ENCODE measurements around the gene TEX19.
"Not testable (repeated sequence)": the region's sequence is repeated elsewhere in the genome, so short reads cannot be mapped to it uniquely, and the experiment has no call there.

The TEX19 gene

DNA sequence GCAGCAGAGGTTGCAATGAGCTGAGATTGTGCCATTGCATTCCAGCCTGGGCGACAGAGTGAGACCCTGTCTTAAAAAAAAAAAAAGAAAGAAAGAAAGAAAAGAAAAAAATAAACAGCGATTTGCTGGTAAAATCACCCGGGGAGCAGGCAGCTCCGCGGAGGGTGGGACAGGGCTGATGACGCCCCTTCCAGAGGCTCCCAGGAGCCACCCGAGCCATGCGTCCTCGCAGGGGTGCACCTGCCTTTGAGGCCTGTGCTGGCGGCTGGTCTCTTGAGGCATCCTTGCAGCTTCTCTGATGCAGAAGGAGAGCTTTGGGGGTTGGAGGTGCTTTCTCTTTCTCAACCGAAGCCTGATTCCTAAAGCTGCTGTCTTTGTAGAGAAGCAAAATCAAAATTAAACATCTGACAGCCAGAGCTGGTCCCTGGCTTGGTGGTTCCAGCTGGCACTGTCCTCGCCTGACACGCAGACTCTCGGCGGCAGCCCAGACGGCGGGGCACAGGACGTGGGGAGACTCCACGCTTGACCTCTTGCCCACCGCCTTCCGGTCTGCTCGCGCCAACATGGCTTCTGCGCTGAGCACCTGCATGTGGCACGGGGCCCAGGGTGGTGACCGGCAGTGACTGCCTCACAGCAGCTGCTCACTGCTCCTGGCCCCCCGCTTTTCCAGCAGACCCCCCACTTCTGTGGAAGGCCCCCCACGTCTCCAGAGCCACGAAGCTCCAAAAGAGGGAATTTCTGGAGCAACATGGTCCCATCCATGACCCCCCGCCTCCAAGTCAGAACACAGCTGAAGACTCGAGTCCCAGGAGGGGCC is 19.1 kb downstream of the TEX19 start:
- DNase-seq = no peak

DNA sequence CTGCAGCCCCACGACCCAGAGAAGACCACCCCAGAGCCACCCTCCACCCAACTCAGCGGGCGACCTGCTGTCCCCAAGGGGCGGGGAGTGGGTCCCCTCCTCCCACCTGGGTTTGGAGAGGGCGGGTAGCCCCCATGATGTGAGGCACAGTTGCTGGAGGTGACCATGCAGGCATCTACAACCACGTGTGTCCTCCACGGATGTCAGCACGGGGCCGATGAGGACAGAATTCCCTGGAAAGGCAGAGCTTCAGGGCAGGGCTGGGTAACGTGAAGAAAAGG is 19.6 kb downstream of the TEX19 start:
- DNase-seq = no peak

DNA sequence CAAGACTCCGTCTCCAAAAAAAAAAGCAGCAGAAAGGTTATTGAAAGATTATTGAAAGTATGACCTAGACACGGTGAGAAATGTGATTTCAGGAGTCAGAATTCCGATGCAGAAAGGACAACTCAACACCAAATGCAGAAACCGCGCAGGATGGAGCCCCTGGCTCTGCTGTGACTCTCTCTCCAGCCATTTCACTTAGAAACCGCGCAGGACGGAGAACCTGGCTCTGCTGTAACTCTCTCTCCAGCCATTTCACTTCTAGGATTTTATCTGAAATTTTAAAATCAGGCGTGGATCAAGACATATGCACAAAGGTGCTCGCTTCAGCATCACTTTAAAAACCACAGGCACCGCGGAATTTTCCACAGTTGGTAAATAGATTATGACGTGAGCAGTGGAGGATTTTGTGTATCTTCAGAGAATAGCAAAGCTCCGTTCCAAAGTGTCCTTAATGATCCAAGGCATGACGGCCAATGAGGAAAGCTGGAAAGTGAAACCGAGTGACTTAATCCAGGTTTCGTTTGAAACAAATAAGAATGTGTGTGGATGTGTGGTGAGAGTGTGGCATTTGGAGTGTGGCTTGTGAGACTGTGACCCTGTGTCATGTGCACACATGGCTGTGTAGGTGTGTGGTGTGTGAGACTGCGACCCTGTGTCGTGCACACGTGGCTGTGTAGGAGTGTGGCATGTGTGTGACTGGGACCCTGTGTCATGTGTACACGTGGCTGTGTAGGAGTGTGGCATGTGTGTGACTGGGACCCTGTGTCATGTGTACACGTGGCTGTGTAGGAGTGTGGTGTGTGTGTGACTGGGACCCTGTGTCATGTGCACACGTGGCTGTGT is 22.0 kb downstream of the TEX19 start:
- no peak for DNase-seq

DNA sequence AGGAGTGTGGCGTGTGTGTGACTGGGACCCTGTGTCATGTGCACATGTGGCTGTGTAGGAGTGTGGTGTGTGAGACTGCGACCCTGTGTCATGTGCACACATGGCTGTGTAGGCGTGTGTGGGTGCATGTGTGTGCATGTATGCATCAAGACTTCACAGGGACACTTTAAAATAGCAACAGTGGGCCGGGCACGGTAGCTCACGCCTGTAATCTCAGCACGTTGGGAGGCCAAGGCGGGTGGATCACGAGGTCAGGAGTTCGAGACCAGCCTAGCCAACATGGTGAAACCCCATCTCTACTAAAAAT is 22.6 kb downstream of the TEX19 start:
- not testable (repeated sequence) for DNase-seq

DNA sequence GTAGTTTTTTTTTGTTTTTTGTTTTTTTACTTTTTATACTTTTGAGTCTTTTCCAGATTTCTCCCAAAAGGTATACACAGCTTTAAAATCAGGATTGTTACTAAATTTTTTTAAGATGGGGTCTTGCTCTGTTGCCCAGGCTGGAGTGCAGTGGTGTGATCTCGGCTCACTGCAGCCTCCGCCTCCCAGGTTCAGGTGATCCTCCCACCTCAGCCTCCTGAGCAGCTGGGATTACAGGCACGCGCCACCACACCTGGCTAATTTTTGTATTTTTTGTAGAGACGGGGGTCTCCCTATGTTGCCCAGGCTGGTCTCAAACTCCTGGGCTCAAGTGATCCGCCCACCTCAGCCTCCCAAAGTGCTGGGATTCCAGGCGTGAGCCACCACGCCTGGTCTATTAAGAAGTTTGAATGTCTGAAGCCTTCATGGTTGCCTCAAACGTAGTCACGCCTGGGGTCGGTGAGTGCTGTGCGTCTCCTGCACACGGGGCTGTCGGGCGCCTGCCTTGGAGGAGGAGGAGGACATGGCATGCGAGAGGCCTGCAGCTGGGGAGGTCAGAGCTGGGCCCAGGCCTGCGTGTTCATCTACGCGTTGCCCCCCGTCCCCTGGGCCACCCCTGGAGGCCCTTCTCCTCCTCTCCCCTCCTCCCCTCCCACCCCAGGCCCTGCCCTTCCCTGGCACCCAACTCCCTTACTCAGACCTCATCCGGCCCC is 23.3 kb downstream of the TEX19 start:
- not testable (repeated sequence) for DNase-seq

DNA sequence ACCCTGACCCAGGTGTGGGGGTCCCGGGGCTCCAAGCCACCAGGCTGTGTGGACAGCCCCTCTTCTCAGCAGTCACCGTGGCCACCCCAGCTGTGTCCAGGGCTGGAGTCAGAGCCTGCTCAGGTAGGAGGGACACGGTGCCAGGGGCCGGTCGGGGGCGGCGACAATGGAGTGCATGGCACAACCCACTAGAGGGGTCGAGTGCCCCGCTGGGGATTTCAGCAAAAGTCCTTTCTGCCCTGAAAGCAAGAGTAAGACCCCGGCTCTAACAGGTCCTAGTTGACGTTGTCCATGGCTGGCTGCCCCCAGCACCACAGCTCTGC is 23.8 kb downstream of the TEX19 start:
- no peak for DNase-seq

DNA sequence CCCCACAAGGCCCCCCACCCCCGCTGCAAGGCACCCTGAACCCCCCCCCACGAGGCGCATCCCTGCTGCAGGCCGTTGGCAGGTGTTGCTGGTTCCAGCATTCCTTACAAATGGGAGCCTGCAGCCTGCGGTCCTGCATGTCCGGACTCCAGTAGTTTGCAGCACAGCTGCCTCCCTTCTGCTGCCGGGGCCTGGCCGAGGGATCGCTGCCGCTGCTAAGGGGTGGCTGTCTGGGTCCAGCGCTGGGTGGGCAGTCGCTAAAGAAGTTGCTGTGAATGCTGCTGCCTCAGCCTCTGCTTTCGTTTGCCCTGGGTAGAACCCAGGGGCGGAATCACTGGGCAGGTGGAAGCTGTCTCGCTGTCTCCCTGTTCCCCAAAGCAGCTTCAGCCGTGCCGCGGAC is 24.4 kb downstream of the TEX19 start:
- no peak for DNase-seq

DNA sequence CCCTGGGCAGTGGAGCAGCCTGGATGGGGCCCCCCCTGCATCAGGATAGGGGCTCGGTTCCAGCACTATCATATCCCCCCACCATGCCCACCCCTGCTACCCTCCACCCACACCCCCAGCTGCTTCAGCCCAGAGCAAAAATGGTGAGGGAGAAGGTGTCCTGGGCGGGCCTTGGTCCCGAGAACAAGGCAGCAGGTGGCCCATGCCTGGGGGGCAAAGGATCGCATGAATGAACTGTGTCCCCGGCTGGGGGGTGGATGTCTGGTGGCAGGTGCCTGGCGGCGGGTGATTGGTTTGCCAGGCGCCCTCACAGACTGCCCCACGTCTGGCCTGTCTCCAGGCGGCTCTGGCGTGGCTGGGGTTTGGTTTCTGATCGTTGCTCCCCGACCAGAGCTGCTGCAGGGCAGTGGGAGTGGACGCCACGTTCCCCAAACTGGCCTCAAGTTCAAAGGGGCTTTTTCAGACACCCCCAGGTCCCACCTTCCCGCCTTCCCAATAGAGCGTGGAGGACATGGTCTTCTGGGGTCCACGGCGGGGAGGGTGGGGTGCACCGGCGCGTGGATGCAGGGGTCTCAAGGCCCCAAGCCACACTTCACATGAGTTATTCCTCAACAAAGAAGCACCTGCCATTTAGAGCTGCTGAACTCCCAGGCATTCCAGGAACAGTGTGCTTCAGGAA is 25.1 kb downstream of the TEX19 start:
- DNase-seq = no peak

DNA sequence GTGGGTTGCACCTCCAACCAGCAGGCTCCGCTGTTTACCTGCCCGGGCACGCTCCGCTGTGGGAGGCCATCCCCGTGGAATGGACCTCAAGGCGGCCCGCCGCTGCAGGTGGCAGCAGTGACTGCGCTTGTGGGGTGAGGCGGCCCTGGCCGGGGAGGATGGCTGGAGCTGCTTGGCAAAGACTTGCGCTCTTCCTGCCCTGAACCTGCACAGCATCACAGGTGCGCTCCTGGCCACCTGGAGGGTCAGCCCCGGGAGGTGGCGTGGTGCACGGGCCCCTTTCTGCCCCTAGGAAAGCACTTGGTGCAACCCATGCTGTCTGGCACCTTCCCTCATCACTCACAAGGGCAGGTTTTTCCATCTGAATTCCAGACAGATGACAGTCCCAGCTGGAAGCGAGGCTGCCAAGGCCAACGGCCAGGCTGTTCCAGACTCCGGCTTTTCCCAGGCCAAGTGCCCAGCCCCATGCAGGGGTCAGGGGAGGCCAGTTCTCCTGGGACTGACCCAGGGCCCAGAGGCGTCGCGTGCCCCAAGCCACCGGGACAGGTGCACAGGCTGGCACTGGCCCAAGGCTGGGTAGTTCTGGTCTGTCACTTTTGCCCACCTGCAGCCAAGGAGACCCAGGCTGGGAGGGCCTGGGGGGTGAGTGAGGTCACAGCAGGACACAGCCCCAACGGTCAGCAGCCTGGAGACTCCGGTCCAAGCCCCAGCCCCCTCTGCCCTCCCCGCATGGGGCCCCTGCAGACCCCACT is 25.9 kb downstream of the TEX19 start:
- DNase-seq = no peak

DNA sequence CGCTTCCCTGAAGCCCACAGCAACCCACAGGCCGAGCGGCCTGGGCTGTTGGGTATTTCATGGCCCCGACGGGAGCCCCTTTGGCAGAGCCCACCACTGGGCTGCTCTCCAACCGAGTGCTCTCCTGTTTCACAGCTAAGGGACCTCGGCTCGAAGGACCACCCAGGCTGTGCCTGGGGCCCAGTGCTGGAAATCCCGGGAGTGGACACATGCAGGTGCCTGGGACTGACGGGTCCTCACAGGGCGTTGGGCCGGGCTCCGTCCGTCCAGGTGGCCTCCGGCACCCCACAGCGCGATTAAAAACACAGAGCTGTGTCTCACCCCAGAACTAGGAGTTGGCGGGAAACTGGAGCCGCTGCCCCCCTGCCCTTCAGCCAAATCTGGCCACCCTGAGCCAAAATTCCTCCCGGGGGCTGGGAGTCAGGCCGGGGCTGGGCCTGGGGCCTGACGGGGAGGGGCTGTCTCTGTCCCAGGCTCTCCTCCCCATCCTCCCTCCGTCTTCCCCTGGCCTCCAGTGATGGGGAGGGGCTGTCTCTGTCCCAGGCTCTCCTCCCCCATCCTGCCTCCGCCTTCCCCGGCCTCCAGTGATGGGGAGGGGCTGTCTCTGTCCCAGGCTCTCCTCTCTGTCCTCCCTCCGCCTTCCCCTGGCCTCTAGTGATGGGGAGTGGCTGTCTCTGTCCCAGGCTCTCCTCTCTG is 26.7 kb downstream of the TEX19 start:
- no peak for DNase-seq

DNA sequence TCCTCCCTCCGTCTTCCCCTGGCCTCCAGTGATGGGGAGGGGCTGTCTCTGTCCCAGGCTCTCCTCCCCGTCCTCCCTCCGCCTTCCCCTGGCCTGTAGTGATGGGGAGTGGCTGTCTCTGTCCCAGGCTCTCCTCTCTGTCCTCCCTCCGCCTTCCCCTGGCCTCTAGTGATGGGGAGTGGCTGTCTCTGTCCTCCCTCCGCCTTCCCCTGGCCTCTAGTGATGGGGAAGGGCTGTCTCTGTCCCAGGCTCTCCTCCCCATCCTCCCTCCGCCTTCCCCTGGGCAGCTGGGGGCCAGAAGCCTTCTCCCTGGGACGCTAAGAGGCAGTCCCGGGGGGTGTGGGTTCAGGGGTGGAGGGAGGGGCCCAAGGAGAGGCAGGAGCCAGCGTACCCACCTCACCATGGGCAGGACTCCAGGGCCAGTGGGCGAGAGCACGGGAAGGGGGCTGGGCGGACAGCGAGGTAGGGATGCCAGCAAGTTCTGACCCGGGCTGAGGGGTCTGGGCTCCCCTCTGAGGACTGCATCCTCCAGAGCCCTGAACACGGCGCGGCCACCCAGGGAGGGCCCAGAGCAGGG is 27.3 kb downstream of the TEX19 start:
- no peak for DNase-seq

DNA sequence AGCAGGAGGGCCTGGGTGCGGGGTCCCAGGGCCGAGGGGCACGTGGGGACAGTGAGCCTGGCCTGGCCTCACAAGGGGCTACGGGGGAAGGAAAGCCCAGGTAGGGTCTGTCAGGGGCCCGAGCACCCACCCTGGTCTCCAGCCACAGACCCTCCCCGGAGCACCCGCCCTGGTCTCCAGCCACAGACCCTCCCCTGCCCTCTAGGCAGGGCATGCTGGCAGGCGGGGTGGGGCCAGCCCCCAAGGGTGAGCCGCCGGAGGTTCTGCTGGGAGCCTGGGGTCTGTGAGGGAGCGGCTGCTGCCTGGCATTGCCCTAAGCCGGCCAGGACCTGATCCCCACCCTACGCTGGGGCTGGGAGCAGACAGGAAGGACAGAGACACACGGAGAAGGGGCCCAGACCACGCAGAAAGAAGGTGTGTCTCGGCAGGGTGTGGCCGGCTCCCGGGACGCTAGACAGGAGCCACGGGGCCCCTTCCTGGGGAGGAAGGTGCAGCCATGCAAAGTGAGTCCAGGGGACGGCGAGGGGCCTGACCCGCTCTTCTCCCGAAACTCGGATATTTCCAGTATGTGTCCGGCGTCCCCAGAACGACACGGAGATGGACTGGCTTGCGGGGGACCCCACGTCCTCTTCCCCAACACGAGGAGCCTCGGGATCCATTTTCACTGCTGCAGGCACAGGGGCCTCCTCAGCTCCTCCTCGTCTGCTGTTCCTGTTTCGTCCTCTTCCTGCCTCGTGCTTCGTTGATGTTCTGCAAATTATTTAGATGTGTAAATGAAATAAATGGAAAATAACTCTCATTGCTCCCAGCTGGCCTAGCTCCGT is 28.0 kb downstream of the TEX19 start:
- no peak for DNase-seq

DNA sequence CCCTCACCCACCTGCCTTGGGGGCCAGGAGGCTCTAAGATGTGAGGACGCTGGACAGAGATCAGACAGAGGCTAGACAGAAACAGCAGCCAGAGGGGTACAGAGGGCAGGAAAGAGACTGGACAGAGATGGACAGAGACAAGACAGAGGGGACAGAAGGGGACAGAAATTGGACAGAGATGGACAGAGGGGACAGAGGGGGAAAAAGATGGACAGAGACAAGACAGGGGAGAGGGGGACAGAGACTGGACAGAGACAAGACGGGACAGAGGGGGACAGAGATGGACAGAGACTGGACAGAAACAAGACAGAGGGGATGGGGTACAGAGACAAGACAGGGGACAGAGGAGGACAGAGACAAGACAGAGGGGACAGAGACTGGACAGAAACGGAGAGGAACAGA is 28.7 kb downstream of the TEX19 start:
- DNase-seq = no peak

DNA sequence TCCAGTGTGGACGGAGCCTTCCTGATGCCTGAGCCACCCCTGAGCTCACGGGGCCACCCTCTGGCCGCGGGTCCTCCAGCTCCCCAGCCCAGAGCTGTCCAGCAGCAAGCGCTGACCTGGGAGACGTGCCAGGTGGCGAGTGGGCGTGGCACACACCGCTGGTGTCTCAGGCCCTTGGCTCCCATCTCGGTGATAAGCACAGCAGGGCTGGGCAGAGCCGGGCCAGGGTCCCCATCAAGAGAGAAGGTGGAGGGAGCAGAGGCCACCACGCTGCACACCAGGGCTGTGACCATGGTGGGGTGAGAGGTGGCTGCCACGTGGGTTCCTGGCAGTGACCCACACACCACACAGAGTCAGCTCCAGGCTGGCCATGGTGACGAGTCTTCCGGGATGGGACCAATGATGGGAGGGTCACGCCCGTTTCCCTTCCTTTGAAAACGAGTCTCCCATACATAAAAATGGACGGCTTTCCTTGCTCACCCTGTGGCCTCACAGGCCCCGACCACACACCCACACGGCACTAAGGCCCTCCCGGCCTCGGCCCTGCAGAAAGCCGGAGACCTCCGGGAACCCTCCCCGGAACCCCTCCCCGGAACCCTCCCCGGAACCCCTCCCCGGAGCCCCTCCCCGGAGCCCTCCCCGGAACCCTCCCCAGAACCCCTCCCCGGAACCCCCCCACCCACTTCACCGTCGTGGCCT is 29.3 kb downstream of the TEX19 start:
- DNase-seq = no peak

DNA sequence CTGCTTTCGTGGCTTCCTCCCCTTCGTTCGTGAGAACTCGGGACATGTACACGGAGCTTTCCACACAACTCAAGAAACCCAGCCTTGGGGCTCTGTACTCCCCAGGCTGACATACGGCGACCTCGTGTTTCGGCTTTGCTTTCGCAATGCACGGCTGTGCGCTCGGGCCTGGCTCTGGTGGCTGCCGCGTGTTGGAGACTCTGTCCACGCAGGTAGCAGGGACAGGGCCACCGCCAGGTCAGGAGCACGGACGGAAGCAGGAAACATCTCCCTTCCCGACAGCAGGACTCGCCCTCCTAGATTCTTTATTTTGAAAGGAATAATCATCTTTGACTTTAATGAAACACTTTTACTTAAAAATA is 29.9 kb downstream of the TEX19 start:
- DNase-seq = no peak

DNA sequence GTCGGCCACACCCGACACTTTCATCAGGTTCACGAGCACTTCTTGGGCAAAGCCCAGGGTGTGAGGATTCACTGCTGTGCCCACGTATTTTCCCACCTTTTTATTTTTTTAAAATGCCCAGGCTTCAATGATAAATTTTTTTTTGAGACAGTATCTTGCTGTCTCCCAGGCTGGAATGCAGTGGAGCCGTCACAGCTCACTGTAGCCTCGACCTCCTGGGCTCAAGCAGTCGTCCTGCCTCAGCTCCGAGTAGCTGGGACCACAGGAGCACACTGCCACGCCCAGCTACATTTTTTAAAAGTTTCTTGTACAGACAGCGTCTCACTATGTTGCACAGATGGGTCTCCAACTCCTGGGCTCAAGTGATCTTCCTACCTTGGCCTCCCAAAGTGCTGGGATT is 30.3 kb downstream of the TEX19 start:
- no peak for DNase-seq

DNA sequence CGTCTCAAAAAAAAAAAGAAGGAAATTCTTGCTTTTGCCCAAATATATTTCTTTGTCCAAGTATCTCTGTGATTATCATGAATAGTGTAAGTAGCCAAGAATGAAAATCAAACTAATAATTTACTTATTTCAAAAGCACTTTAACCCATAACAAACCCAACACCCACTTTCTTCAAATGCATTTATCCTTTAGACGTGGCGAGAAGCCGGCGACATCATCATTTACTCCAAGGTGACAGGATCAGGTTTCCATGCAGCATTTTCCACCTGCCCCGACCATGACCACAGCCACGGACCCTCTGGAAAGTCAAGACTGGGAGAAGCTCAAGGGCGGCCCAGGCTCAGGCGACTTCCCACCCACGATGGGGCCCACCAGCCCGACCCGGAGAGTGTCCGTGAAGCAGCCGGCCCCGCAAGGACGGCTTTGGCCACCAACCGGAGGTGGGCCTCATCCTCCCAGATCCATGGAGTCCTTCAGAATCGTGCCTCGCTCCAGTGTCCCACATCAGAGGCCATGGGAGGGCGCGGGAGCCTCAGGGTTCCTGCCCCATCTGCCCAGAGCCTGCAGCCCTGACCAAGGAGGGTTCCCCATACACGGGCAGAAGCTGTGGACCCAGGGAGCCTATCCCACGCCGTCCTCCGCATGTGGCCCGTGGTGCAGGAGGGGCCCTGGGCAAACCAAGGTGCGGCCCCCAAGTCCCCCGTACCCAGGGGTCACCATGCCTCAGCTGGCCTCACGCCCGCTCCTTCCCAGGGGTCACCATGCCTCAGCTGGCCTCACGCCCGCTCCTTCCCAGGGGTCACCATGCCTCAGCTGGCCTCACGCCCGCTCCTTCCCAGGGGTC is 31.2 kb downstream of the TEX19 start:
- no peak for DNase-seq

DNA sequence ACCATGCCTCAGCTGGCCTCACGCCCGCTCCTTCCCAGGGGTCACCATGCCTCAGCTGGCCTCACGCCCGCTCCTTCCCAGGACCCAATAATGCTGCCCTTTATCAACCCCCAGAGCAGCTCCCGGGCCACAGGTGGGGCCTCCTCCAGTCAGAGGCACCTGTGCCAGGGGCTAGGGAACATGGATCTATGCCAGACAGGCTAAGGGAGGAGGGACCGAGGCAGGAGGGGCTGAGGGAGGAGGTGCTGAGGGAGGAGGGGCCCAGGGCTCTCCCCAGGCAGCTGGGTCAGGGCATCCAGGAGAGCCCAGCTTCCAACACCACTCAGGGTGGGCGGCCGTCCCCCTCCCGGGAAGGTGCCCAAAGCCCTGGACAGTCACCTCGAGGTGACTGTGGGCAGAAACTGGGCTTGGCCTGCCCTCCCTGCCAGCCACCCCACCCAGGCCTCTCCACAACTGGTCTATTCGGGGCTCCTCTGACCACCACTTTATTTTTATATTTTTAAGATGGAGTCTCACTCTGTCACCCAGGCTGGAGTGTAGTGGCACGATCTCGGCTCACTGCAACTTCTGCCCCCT is 31.9 kb downstream of the TEX19 start:
- DNase-seq = no peak

DNA sequence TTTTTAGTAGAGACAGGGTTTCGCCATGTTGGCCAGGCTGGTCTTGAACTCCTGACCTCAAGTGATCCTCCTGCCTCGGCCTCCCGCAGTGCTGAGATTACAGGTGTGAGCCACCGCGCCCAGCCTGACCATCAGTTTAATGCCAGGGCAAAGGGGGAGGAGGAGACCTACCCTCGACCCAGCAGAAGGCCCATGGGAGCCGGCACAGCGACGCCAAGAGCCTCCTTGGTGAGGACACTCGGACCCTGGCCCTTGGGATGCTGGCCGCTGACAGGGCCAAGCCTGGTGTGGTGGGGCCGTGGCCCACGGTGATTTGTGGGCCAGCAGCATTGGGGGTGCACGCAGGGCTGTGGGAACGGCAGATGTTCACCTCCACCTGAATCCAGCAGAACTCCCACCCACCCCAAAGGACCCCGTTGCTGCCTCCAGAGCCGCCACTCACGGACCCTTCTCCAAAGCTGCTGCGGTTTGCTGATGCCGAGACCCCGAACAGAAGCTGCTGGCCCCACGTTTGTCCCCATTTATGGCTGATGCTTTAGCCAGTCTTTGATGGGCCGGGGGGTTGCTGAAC is 32.5 kb downstream of the TEX19 start:
- DNase-seq = no peak

Data from cortex of kidney (tissue), 1 donor.